Measurements from ENCODE around the gene AGAP1. TPM values are rescaled to one million over a fixed set of nuclear protein-coding genes. Genes with fewer than 3 reads are reported as not detected.

Gene AGAP1
- total and polyA plus RNA-seq, 4 donors = 2.0 to 8.5 (median 5.4) TPM

GRCh38 chr2:235848946-235849345, 355.1 kb downstream of the AGAP1 start:
- no peak overlapping the region for H3K27ac ChIP-seq (ENCODE audit: low read depth in 1 of 2, low read length in 2 of 2)
- H3K9me3 ChIP-seq (ENCODE audit: control insufficient read depth in 4 of 4, low read length in 3 of 4) = no peaks in the 10 kb centered on the region
- no peaks in the 10 kb centered on the region for H3K27me3 ChIP-seq (ENCODE audit: control insufficient read depth in 4 of 4, insufficient read depth in 4 of 4, low read length in 3 of 4)
- no peaks in the 10 kb centered on the region for H3K4me1 ChIP-seq (ENCODE audit: control insufficient read depth in 4 of 4, insufficient read depth in 4 of 4, low read length in 3 of 4)
- 96% methylated on average over 7 of the region's 7 CpGs for WGBS
- no peaks in the 10 kb centered on the region for H3K36me3 ChIP-seq (ENCODE audit: control insufficient read depth in 4 of 4, insufficient read depth in 3 of 4, low read depth in 1 of 4, low read length in 3 of 4)
- no peak for DNase-seq (ENCODE audit: low spot score)
- TF ChIP-seq JUND (IDR thresholded peaks at IDR 0.05) = no peak
- TF ChIP-seq NR2F2 (IDR thresholded peaks at IDR 0.05) = no peak
- TF ChIP-seq CTCF (IDR thresholded peaks at IDR 0.05; ENCODE audit: low read depth, low read length, missing input control) = no peak
- no peak for TF ChIP-seq REST (IDR thresholded peaks at IDR 0.05)
- no peak for TF ChIP-seq MAX (IDR thresholded peaks at IDR 0.05)
- no peak for TF ChIP-seq ZBTB33 (IDR thresholded peaks at IDR 0.05)
- no peak for TF ChIP-seq GABPA (IDR thresholded peaks at IDR 0.05 in 1 of 2, conservative IDR thresholded peaks at IDR 0.05 in 1 of 2)
- no peak for TF ChIP-seq EGR1 (IDR thresholded peaks at IDR 0.05; ENCODE audit: low read depth in 2 of 2)
- TF ChIP-seq RAD21 (IDR thresholded peaks at IDR 0.05) = no peak
- no peak for TF ChIP-seq FOXA2 (IDR thresholded peaks at IDR 0.05)
- no peak for TF ChIP-seq YY1 (IDR thresholded peaks at IDR 0.05)
- TF ChIP-seq RXRA (IDR thresholded peaks at IDR 0.05) = no peak
- no peak for TF ChIP-seq HNF4A (conservative IDR thresholded peaks at IDR 0.05)
- no peak for TF ChIP-seq TAF1 (conservative IDR thresholded peaks at IDR 0.05)
- no peak for TF ChIP-seq SP1 (IDR thresholded peaks at IDR 0.05)
- TF ChIP-seq ATF3 (IDR thresholded peaks at IDR 0.05) = no peak
- TF ChIP-seq HNF4G (IDR thresholded peaks at IDR 0.05) = no peak
- TF ChIP-seq FOXA1 (IDR thresholded peaks at IDR 0.05) = no peak
- H3K9ac ChIP-seq (ENCODE audit: low read depth in 1 of 2, low read length in 2 of 2) = no peak overlapping the region
- no peak overlapping the region for H3K4me3 ChIP-seq (ENCODE audit: low read depth in 1 of 3, low read length in 3 of 3)

Data from liver (tissue), 9 donors.